GM21723 (cell line): ENCODE data around the gene NECAB3.
"Not testable (repeated sequence)": the region's sequence is repeated elsewhere in the genome, so short reads cannot be mapped to it uniquely, and the experiment has no call there.

Experiments
- ATAC-seq: cut with Tn5 transposase; IDR thresholded peaks from one replicate; pipeline ENCODE4 v1.9.1; 2021; ENCODE audit warnings: mild to moderate bottlenecking, moderate library complexity; ENCODE audit not compliant: unreplicated experiment

NECAB3 gene

DNA sequence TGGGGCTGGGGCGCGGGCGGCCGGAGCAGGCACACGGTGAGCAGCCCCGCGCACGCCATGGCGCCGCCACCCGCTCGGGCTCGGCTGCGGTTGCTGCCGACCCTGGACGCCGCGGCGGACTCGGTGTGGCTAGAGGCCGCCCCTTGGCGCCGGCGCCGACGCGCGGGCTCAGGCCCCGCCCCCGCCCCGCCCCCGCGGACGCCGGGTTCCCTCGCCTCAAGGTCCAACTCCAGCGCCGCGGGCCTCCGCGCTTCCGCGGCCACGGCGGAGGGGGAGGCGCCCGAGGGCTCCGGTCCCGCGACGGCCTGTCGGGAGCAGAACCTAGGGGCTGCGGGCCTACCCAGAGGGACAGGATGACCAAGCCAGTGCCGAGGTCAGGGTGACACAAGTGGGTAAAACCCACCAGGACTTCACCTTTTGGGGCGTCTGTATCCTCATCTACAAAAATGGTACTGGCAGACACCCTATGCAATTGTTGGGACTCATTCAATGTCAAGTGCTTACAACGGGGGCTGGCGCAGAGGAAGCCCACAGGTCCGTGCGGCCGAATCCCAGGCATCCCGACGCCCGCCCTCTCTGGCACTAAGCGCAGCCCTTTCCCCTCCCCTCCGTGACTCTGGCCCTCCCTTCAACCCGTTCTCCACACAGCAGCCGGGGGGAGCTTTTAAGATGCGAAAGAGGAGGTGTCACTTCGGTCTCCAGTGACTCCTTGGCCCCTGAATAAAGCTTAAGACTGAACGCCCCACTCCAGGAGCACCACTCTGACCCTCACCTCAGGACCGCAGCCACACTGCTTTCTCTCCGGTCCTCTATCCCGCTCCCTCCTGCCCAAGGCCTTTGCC, at the start of gene NECAB3:
Gene NECAB3 (minus strand): TSS at position 135 of the 842 bp plus-strand sequence. CDS start 76 bp downstream, at position 59.
- ATAC-seq: peak; percentile 65

DNA sequence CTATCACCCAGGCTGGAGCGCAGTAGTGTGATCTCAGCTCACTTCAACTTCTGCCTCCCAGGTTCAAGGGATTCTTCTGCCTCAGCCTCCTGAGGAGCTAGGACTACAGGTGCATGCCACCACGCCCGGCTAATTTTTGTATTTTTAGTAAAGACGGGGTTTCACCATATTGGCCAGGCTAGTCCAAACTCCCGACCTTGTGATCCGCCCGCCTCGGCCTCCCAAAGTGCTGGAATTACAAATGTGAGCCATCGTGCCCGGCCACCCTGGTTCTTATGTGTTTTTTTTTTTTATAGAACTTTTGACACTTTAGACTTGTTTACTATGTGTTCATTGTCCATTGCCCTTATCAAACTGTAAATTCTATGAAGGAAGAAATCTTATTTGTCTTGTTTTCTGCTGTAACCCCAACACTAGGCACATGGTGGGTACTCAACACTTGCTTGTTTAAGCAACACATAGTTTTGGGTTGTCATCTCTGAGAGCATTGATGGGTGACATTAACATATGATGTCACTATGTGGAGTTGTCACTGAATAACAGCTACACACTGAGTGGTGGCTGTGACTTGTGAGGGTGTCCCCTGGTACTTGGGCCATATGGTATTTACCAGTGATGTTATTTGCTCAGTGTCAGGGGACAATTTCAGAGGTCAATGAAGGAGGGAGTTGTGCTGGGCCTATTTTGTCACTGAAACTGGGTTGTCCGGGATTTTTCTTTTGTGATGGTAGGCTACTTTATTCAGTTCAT, 47.3 kb upstream of the NECAB3 start:
- no peak for ATAC-seq

DNA sequence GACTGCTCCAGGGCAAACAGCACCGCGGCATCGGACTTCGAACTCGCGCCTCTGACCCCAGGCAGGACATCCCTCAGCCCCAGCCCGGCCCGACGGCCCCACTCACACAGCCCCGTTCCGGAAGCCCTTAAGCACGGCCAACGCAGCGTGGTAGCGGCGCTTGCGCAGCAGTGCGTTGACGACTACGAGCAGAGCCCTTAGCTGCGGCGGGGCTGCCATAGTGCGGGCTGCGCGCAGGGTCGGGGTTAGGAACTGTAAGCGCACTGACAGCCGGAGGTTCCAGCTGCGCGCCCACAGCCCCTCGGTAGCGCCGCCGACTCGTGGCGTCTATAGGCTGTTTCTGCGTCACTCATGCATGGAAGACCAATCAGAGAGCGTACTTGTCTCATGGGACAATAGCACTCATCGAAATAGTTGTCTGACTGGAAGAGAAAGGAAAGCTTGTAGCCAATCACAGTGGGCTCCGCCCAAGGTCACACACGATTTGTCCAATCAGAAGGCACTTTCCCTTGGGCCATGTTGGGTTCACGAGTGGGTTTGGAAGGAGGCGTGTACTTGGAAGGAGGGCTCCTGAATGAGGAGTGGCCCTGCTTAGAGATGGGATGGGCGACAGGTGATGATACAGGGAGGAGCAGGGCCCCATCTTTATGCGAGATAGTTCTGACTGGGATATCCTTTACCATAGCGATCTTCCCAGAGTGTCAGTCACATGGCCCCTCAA, 45.9 kb upstream of the NECAB3 start, which contains the start of gene PXMP4:
Gene PXMP4 (minus strand): TSS at position 322 of the 721 bp plus-strand sequence. CDS start 103 bp downstream, at position 219.
- ATAC-seq: peak; percentile 94

- no peak for ATAC-seq
These were observed 45.2 kb upstream of the NECAB3 start for GRCh38 chr20:33719277-33719988.

GRCh38 chr20:33716498-33716897, 42.3 kb upstream of the NECAB3 start:
- ATAC-seq: no peak

- no peak for ATAC-seq
These were observed 39.7 kb upstream of the NECAB3 start for GRCh38 chr20:33713865-33714367.

- no peak for ATAC-seq
These were observed 37.2 kb upstream of the NECAB3 start for GRCh38 chr20:33711446-33711738.

DNA sequence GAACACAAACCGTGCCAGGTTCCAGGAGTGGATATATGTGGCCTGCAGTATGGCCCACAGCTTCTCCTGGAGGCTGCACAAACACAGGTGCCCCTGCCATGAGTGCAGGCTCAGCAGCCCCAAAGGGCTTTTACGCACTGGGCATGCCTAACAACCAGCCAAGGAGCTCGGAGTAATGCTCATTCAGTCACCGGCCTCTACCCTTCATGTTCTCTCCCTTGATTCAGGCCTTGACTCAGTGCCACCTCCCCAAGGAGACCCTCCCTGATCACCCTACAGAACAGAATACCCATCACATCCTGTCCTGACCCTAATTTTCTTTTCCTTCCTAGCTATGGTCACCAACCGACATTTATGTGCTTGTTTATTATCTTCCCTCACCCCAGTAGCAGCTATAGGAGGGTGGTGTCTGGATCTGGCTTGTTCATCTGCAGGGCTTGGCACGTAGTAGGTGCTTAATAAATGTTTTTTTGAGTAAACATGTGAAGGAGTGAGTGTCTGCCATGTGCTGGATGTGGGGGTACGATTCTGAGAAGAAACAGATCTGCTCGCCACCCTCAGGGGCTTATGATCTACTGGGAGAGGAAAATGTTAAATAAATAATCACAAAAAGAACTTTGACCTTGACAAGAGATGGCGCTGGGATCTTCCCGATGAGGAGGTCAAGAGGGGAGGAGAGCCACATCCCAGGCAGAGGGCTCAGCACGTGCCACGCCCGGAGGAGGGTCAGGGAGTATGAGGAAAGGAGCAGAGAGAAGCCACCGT, 36.6 kb upstream of the NECAB3 start:
- no peak for ATAC-seq

DNA sequence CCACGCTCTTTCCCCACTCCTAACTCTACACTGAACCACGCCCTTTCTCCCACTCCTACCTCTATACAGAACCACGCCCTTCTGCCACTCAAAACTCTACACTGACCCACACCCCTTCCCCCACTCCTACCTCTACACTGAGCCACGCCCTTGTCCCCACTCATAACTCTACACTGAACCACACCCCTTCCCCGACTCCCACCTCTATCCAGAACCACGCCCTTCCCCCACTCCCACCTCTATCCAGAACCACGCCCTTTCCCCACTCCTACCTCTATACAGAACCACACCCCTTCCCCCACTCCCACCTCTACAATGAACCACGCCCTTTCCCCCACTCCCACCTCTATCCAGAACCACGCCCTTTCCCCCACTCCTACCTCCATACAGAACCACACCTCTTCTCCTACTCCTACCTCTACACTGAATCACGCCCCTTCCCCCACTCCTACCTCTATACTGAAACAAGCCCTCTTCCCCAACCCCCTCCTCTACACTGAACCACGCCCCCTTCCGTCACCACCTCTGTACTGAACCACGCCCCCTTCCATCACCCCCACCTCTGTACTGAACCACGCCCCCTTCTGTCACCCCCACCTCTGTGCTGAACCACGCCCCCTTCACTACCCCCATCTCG, 35.8 kb upstream of the NECAB3 start:
- ATAC-seq: no peak

DNA sequence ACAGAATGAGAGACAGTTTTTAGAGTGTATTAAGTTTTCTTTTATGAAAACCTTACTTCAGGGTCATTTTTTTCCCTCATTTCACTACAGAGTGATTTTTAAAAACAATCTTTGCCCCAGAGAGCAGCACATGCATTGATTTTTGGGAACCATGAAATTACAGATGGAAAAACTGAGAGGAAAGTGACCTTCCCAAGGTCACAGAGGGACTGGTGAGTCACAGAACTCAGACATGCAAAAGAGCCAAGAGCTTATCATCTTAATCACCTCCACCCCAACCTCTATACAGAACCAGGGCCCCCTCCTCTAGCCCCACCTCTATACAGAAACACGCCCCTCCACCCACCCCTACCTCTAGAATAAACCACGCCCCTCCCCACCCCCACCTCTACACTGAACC, 35.2 kb upstream of the NECAB3 start:
- no peak for ATAC-seq

GRCh38 chr20:33707668-33708067, 33.4 kb upstream of the NECAB3 start:
- ATAC-seq: no peak

DNA sequence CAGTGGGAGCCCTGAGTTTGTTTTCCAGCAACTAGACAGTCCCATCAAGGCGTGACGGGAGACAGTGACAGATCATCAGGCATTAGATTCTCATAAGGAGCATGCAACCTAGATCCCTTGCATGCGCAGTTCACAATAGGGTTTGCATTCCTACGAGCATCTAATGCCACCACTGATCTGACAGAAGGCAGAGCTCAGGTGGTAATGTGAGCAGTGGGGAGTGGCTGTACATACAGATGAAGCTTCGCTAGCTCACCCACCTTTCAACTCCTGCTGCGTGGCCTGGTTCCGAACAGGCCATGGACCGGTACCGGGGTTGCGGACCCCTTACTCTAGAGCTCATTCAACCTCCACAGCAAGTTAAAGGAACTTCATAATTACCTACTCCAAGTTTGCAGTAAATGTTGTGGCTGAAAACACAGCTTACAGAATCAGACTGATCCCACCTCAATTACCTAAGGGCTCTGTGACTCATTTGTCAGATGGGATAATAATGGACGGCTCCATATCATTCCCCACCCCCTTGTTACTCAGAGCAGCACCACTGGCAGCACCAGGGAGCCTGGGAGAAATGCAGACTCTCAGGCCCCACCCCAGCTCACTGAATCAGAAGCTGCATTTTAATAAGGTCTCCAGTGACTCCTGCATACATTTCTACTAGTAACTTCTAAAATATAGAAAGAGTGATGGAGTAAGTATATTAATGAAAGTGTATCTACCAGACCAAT, 30.1 kb upstream of the NECAB3 start:
- ATAC-seq: no peak

DNA sequence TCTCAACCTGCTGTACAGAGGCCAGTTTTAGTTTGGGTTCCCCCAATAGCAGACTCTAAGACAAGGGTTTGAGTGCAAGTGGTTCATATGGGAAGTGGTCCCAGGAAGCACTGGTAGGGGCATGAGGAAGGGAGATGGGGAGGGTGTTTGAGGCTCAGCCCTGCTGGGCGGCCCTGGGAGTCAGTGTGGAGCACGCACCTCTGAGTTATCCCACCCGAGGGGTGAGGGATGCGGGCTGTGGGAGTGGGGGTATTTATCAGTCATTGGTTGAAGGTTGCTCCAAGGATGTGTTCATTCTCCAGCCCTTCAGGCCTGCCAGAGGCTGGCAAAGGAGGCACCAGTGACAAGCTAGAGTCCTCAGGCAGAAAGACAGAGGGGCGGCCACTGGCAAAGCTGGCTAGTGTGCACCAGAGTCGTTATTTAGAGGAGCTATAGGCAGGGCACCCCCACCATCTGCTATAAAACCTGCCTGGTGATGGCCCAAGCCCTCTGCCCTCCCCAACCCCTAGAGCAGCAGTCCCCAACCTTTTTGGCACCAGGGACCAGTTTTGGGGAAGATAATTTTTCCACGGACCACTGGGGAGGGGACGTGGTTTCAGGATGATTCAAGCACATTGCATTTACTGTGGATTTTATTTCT, 29.4 kb upstream of the NECAB3 start:
- no peak for ATAC-seq

GRCh38 chr20:33702861-33703260, 28.6 kb upstream of the NECAB3 start:
- no peak for ATAC-seq

DNA sequence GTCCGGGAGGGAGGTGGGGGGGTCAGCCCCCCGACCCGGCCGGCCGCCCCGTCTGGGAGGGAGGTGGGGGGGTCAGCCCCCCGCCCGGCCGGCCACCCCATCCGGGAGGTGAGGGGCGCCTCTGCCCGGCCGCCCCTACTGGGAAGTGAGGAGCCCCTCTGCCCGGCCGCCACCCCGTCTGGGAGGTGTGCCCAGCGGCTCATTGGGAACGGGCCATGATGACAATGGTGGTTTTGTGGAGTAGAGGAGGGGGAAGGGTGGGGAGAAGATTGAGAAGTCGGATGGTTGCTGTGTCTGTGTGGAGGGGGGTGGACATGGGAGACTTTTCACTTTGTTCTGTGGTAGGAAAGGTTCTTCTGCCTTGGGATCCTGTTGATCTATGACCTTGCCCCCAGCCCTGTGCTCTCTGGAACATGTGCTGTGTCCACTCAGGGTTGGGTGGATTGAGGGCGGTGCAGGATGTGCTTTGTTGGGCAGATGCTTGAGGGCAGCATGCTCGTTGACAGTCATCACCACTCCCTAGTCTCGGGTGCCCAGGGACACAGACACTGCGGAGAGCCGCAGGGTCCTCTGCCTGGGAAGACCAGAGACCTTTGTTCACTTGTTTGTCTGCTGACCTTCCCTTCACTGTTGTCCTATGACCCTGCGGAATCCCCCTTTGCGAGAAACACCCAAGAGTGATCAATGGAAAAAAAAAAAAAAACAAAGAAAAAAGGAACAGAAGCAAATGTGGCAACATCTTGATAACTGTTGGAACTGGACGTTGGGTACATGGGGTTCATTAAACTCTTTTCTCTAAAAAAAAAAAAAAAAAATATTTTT, 27.6 kb upstream of the NECAB3 start:
- no peak for ATAC-seq

DNA sequence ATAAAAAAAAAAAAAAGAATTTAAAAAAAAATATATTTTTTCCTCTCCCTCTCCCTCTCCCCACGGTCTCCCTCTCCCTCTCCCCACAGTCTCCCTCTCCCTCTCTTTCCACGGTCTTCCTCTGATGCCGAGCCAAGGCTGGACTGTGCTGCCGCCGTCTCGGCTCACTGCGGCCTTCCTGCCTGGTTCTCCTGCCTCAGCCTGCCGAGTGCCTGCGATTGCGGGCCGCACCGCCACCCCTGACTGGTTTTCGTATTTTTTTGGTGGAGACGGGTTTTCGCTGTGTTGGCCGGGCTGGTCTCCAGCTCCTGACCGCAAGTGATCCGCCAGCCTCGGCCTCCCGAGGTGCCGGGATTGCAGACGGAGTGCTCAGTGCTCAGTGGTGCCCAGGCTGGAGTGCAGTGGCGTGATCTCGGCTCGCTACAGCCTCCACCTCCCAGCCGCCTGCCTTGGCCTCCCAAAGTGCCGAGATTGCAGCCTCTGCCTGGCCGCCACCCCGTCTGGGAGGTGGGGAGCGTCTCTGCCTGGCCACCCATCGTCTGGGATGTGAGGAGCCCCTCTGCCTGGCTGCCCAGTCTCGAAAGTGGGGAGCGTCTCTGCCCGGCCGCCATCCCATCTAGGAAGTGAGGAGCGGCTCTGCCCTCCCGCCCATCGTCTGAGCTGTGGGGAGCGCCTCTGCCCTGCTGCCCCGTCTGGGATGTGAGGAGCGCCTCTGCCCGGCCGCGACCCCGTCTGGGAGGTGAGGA, 26.6 kb upstream of the NECAB3 start:
- not testable (repeated sequence) for ATAC-seq

DNA sequence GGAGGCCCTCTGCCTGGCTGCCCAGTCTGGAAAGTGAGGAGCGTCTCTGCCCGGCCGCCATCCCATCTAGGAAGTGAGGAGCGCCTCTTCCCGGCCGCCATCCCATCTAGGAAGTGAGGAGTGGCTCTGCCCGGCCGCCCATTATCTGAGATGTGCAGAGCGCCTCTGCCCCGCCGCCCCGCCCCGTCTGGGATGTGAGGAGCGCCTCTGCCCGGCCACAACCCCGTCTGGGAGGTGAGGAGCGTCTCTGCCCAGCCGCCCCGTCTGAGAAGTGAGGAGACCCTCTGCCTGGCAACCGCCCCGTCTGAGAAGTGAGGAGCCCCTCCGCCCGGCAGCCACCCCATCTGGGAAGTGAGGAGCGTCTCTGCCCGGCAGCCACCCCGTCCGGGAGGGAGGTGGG, 24.7 kb upstream of the NECAB3 start:
- ATAC-seq: not testable (repeated sequence)
